B cell (primary cell): ENCODE results near the gene THBS3.

Experiments used
- EZH2 ChIP-seq: IDR thresholded peaks from 2 replicates; pipeline ENCODE4 v1.6.1; 2012; ENCODE audit warnings: borderline replicate concordance, low read depth, mild to moderate bottlenecking, moderate library complexity, low read length; ENCODE audit not compliant: insufficient read depth, poor library complexity, severe bottlenecking
- TF ChIP-seq, protein P1 (sequence below): fragments of 200-600 bp; IDR thresholded peaks from one replicate; pipeline ENCODE4 v1.8.0; 2022; ENCODE audit warnings: antibody characterized with exemption, mild to moderate bottlenecking

GRCh38 chr1:155170806-155171205, 36.9 kb downstream of the THBS3 start:
- TF ChIP-seq, protein P1, sequence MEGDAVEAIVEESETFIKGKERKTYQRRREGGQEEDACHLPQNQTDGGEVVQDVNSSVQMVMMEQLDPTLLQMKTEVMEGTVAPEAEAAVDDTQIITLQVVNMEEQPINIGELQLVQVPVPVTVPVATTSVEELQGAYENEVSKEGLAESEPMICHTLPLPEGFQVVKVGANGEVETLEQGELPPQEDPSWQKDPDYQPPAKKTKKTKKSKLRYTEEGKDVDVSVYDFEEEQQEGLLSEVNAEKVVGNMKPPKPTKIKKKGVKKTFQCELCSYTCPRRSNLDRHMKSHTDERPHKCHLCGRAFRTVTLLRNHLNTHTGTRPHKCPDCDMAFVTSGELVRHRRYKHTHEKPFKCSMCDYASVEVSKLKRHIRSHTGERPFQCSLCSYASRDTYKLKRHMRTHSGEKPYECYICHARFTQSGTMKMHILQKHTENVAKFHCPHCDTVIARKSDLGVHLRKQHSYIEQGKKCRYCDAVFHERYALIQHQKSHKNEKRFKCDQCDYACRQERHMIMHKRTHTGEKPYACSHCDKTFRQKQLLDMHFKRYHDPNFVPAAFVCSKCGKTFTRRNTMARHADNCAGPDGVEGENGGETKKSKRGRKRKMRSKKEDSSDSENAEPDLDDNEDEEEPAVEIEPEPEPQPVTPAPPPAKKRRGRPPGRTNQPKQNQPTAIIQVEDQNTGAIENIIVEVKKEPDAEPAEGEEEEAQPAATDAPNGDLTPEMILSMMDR: no peak
- no peak for TF ChIP-seq EZH2
